HEK293 (cell line): ENCODE results near the gene RAPGEF5.

Experiments used
- CTCF ChIP-seq: fragments of 450-650 bp; formaldehyde crosslinking; IDR thresholded peaks from 2 replicates; pipeline ENCODE4 v1.5.1; 2016; ENCODE audit warnings: missing biosample characterization, missing genetic modification characterization
- HOXD13 ChIP-seq: sonication (generic); formaldehyde crosslinking; IDR thresholded peaks from 2 replicates; pipeline ENCODE4 v1.8.0; 2022; ENCODE audit warnings: missing genetic modification reagents, borderline replicate concordance
- ZNF274 ChIP-seq, 2 experiments: fragments of 200-500 bp in 1 of 2; fragments of 450-650 bp in 1 of 2; sonication (Bioruptor generic) in 1 of 2; formaldehyde crosslinking in 1 of 2; IDR thresholded peaks; 2 replicates each; pipeline versions ENCODE4 v1.5.1 to v1.6.1; 2014 to 2016; ENCODE audit warnings: borderline replicate concordance in 1 of 2, inconsistent platforms in 1 of 2, low read length in 1 of 2, missing biosample characterization in 1 of 2, missing genetic modification characterization in 1 of 2
- ZNF626 ChIP-seq: fragments of 450-650 bp; sonication (Bioruptor Pico); formaldehyde crosslinking; IDR thresholded peaks from 2 replicates; pipeline ENCODE4 v1.5.1; 2018; ENCODE audit warnings: missing biosample characterization, missing genetic modification characterization, inconsistent platforms
- ZSCAN30 ChIP-seq: fragments of 450-650 bp; IDR thresholded peaks from 2 replicates; pipeline ENCODE4 v1.5.1; 2018; ENCODE audit warnings: missing biosample characterization, mild to moderate bottlenecking, missing genetic modification characterization, moderate library complexity
- TF ChIP-seq, protein P1 (sequence below): fragments of 450-650 bp; formaldehyde crosslinking; IDR thresholded peaks from 2 replicates; pipeline ENCODE4 v1.5.1; 2016; ENCODE audit warnings: missing biosample characterization, missing genetic modification characterization, low read depth

DNA sequence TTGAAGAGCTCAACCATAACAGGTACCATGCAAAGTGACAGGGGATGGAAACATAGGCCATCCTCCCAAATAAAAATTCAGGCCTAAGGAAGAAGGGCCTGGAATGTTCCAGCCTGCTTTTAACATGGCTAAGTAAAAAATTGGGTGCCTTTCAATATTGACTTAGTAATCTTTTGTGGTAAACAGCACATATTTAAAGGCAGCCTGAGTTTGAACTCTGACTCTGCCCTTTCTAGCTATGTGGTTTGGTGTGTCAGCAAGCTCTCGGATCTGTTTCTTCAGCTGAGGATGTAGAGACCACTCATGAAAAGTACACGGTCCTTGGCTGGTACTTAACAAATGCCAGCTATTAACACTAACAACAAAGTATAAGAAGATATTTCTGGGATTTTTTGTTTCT, 219.5 kb downstream of the RAPGEF5 start:
- TF ChIP-seq CTCF (no peak), ZSCAN30 (tag by site-specific recombination) (no peak), ZNF274 (IDR thresholded peaks at IDR 0.05; ENCODE audit: low read length) (no peak), ZNF274 (tag by site-specific recombination; IDR thresholded peaks at IDR 0.05; ENCODE audit: borderline replicate concordance) (no peak), HOXD13 (CRISPR knock-in tag) (no peak), ZNF626 (tag by site-specific recombination) (no peak)
- TF ChIP-seq, protein P1, sequence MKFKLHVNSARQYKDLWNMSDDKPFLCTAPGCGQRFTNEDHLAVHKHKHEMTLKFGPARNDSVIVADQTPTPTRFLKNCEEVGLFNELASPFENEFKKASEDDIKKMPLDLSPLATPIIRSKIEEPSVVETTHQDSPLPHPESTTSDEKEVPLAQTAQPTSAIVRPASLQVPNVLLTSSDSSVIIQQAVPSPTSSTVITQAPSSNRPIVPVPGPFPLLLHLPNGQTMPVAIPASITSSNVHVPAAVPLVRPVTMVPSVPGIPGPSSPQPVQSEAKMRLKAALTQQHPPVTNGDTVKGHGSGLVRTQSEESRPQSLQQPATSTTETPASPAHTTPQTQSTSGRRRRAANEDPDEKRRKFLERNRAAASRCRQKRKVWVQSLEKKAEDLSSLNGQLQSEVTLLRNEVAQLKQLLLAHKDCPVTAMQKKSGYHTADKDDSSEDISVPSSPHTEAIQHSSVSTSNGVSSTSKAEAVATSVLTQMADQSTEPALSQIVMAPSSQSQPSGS (tag by site-specific recombination), result no peak
